AG04450 (cell line): ENCODE data around the gene SUPT4H1. TPM values are rescaled to one million over a fixed set of nuclear protein-coding genes. Genes with fewer than 3 reads are reported as not detected.
"Not testable (repeated sequence)": the region's sequence is repeated elsewhere in the genome, so short reads cannot be mapped to it uniquely, and the experiment has no call there.

Experiments
- CTCF ChIA-PET: fragments of 300-600, 350-600 bp; formaldehyde crosslinking; extraction: SDS; loops from one replicate; lab custom pipeline; 2022; ENCODE audit warnings: antibody characterized with exemption, inconsistent platforms; lab: Charles Lee
- POLR2A ChIA-PET: fragments of 350-600 bp; formaldehyde crosslinking; extraction: SDS; loops from one replicate; lab custom pipeline; 2021; ENCODE audit warnings: antibody characterized with exemption, inconsistent platforms; lab: Yijun Ruan, JAX
- DNase-seq: peaks from one replicate; pipeline ENCODE4 v3.0.0-alpha.2; 2011; ENCODE audit warnings: low read depth, low spot score
- H3K27ac ChIP-seq: one replicate; pipeline ENCODE4 v1.5.1; 2012; ENCODE audit warnings: low read depth, low read length, control low read depth
- H3K27me3 ChIP-seq: one replicate; pipeline ENCODE4 v1.6.0; 2012; ENCODE audit warnings: low read length; ENCODE audit not compliant: control insufficient read depth, insufficient read depth
- H3K4me3 ChIP-seq: 2 replicates; pipeline ENCODE4 v1.5.1; 2011; ENCODE audit warnings: mild to moderate bottlenecking, low read depth, low read length, control low read depth
- H3K9me3 ChIP-seq: 2 replicates; pipeline ENCODE4 v1.5.1; 2012; ENCODE audit warnings: low read length; ENCODE audit not compliant: control insufficient read depth, insufficient read depth
- polyA plus RNA-seq: library from polyadenylated mRNA; depleted of rRNA; stranded (reverse); fragments of >200 nt; gene quantifications from 2 replicates; pipeline ENCODE4 v1.2.3, GENCODE V29; 2011
- TF ChIP-seq, protein P1 (sequence below): IDR thresholded peaks from 2 replicates; pipeline ENCODE4 v1.5.1; 2011; ENCODE audit warnings: low read depth, low read length, control low read depth, inconsistent platforms

The SUPT4H1 gene
- polyA plus RNA-seq, 1 experiment: 191 TPM

DNA sequence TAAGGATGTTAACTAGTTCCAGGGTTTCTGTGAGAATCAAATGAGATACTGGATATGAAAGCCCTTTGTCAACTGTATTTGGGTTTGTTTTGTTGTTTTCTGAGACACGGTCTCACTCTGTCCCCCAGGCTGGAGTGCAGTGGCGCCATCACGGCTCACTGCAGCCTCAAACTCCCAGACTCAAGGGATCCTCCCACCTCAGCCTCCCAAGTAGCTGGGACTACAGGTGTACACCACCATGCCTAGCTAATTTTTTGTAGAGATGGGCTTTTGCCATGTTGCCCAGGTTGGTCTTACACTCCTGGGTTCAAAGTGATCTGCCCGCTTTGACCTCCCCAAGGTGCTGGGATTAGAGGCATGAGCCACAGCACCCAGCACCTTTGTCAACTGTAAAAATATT lies 8.9 kb downstream of the SUPT4H1 start:
- DNase-seq: no peak
- TF ChIP-seq, protein P1, sequence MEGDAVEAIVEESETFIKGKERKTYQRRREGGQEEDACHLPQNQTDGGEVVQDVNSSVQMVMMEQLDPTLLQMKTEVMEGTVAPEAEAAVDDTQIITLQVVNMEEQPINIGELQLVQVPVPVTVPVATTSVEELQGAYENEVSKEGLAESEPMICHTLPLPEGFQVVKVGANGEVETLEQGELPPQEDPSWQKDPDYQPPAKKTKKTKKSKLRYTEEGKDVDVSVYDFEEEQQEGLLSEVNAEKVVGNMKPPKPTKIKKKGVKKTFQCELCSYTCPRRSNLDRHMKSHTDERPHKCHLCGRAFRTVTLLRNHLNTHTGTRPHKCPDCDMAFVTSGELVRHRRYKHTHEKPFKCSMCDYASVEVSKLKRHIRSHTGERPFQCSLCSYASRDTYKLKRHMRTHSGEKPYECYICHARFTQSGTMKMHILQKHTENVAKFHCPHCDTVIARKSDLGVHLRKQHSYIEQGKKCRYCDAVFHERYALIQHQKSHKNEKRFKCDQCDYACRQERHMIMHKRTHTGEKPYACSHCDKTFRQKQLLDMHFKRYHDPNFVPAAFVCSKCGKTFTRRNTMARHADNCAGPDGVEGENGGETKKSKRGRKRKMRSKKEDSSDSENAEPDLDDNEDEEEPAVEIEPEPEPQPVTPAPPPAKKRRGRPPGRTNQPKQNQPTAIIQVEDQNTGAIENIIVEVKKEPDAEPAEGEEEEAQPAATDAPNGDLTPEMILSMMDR: no peak
- ChIA-PET POLR2A (interaction anchor here (1.1 to 1.9 kb wide), 2 partner anchors 9 to 11 kb away, joined by 3 to 10 read pairs; partner anchors contain the start of gene SUPT4H1), CTCF (interaction anchor here (0.6 kb wide), 1 partner anchor 12 kb away, joined by 3 read pairs; no protein-coding TSS in a partner anchor)
- no peaks in the 10 kb centered on the region for H3K9me3 ChIP-seq
- no peaks in the 10 kb centered on the region for H3K27me3 ChIP-seq
- no peak overlapping the region for H3K27ac ChIP-seq
- H3K4me3 ChIP-seq: no peak overlapping the region

DNA sequence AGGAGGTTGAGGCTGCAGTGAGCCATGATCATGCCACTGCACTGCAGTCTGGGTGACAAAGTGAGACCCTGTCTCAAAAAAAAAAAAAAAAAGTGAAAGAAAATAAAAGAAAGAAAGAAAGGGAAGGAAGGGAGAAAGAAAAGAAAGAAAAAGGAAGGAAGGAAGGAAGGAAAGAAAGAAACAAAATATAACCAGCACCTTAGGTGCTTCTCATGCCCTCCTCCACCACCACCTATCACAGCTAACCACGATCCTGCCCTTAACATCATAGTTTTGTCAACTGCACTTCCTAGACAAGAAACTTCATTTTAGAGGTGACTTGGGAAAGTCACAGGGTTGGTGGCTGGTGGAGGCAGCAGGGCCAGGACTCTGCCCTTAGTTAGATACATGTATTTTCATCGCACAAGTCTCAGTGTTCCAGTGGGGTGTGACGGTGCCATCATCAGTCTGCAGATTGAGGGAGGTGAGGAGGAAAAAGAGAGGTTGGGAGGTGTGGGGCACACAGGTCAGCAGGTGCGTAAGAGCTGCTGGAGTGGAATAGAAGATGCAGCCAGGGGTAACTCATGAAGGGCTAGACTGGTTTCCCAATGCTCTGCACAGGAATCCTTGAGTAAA lies 10.0 kb downstream of the SUPT4H1 start:
- no peak overlapping the region for H3K27ac ChIP-seq
- H3K27me3 ChIP-seq: no peaks in the 10 kb centered on the region
- no peak for DNase-seq
- no peaks in the 10 kb centered on the region for H3K9me3 ChIP-seq
- ChIA-PET CTCF (interaction anchor here (2.4 to 2.8 kb wide), 2 partner anchors 25 to 92 kb away, joined by 6 to 13 read pairs; no protein-coding TSS in a partner anchor), POLR2A (interaction anchor here (0.8 to 1.1 kb wide), 2 partner anchors 10 kb away, joined by 3 read pairs; partner anchors contain the start of gene SUPT4H1)
- TF ChIP-seq, protein P1: no peak
- no peak overlapping the region for H3K4me3 ChIP-seq

DNA sequence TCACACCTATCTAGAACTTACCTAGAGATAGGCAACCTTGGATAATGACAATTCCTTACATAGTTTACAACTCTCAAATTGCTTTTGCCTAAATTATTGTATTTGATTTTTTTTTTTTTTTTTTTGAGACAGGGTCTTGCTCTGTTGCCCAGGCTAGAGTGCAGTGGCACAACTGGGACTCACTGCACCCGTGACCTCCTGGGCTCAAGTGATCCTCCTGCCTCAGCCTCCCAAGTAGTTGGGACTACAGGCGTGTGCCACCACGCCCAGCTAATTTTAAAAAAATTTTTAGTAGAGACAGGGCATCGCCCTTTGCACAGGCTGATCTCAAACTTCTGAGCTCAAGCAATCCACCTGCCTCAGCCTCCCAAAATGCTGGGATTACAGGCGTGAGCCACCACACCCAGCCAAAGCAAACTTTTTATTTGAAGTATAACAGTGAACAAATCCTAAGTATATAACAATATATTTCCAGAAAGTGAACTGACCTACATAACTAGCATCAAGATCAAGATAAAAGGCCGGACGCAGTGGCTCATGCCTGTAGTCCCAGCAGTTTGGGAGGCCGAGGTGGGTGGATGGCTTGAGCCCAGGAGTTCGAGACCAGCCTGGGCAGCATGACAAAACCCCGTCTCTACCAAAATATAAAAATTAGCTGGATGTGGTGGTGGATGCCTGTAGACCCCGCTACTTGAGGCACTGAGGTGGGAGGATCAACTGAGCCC lies 10.7 kb downstream of the SUPT4H1 start:
- CTCF ChIA-PET: interaction anchor here (2.4 to 2.8 kb wide), 2 partner anchors 24 to 92 kb away, joined by 6 to 13 read pairs; no protein-coding TSS in a partner anchor
- DNase-seq, H3K27ac ChIP-seq, H3K27me3 ChIP-seq, H3K9me3 ChIP-seq, POLR2A ChIA-PET, H3K4me3 ChIP-seq: not testable (repeated sequence)

DNA sequence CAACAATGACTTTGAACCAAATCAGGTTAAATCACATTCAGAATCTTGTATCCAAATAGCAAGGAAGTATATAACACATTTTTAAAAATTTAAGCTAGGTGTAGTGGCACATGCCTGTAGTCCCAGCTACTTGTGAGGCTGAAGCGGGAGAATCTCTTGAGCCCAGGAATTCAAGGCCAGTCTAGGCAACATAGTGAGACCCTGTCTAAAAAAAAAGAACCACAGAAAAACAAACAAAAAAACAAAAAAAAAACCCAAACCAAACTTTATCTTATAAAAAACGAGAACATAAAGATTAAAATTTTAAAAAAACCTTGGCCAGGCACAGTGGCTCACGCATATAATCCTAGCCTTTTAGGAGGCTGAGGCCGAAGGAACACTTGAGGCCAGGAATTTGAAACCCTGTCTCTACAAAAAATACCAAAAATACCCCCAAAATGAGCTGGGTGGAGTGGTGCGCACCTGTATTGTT lies 11.6 kb downstream of the SUPT4H1 start:
- ChIA-PET CTCF (interaction anchor here (0.6 to 2.8 kb wide), 5 partner anchors 19 to 695 kb away, joined by 3 to 13 read pairs (median 3); no protein-coding TSS in a partner anchor), POLR2A (interaction anchor here (4.8 kb wide), 1 partner anchor 12 kb away, joined by 68 read pairs; the partner anchor contains the start of gene SUPT4H1)
- no peaks in the 10 kb centered on the region for H3K9me3 ChIP-seq
- H3K4me3 ChIP-seq: no peak overlapping the region
- no peak for DNase-seq
- TF ChIP-seq, protein P1: no peak
- no peak overlapping the region for H3K27ac ChIP-seq
- H3K27me3 ChIP-seq: no peaks in the 10 kb centered on the region

DNA sequence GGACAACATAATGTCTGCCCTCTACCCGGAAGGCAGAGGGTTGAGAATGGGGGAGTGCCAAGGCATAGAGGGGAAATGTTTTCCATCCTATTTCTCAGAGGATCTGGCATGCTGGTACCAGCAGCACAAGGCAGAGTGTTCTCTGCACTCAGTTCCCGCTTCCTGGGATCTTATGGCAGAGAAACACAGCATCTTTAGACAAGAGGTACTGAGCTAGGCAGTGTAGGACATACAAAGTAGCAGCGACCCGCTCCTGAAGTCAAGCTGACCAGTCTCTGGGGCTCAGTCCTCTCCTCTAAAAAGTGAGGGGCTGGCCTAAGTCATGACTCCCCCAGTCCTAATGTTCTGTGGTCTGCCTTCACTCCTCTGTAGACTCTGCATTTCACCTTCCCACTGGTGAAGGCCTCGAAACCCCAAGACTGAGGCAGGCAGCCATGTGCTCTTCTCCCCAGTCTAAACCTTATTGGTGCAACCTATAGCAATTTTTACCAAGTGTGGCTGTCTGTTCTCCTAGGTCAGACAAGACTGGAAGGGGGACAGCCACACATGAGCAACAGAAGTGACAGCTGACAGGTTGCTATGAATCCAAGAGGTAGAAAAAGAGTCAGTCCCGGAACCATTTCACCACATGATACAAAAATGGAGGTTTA lies 12.1 kb downstream of the SUPT4H1 start:
- peak overlapping the region; percentile 100 for H3K27ac ChIP-seq
- POLR2A ChIA-PET: interaction anchor here (4.8 kb wide), 1 partner anchor 13 kb away, joined by 68 read pairs; the partner anchor contains the start of gene SUPT4H1

More for the DNA sequence above, 12.1 kb downstream of the SUPT4H1 start:
- TF ChIP-seq, protein P1: no peak
- peak overlapping the region; percentile 62 for H3K4me3 ChIP-seq
- no peak for DNase-seq
- no peaks in the 10 kb centered on the region for H3K27me3 ChIP-seq
- no peaks in the 10 kb centered on the region for H3K9me3 ChIP-seq
- CTCF ChIA-PET: interaction anchor here (0.9 to 2.8 kb wide), 3 partner anchors 19 to 90 kb away, joined by 3 to 13 read pairs (median 6); no protein-coding TSS in a partner anchor
